Ammon's horn (tissue), 1 donor: ENCODE results near the gene LRCH1.
A peak's percentile ranks its signal among the peaks of the same experiment; 100 is the strongest.

ENCODE experiments used
- DNase-seq: peaks from one replicate; pipeline ENCODE4 v3.0.0-alpha.2; 2016; ENCODE audit warnings: low spot score

Gene LRCH1

GRCh38 chr13:46665633-46666482 is 112.9 kb downstream of the LRCH1 start:
- no peak for DNase-seq

GRCh38 chr13:46666727-46667456 is 113.9 kb downstream of the LRCH1 start:
- no peak for DNase-seq

GRCh38 chr13:46667687-46668281 is 114.8 kb downstream of the LRCH1 start:
- DNase-seq, result no peak

- peak; percentile 74 for DNase-seq
Measured at GRCh38 chr13:46668302-46668720, 115.3 kb downstream of the LRCH1 start.

GRCh38 chr13:46668931-46669525 is 116.1 kb downstream of the LRCH1 start:
- DNase-seq, result no peak

GRCh38 chr13:46672338-46673090 is 119.5 kb downstream of the LRCH1 start:
- DNase-seq, result no peak

- DNase-seq, result no peak
Measured at GRCh38 chr13:46675016-46675415, 122.0 kb downstream of the LRCH1 start.

GRCh38 chr13:46676378-46676725 is 123.4 kb downstream of the LRCH1 start:
- no peak for DNase-seq

GRCh38 chr13:46679369-46680120 is 126.6 kb downstream of the LRCH1 start:
- DNase-seq, result peak; percentile 31

GRCh38 chr13:46682015-46682414 is 129.0 kb downstream of the LRCH1 start:
- no peak for DNase-seq

- DNase-seq, result no peak
Measured at GRCh38 chr13:46682707-46683106, 129.7 kb downstream of the LRCH1 start.

- no peak for DNase-seq
Measured at GRCh38 chr13:46683676-46684260, 130.8 kb downstream of the LRCH1 start.

GRCh38 chr13:46684287-46685001 is 131.5 kb downstream of the LRCH1 start:
- no peak for DNase-seq

GRCh38 chr13:46685006-46685730 is 132.2 kb downstream of the LRCH1 start:
- no peak for DNase-seq

GRCh38 chr13:46686171-46686570 is 133.2 kb downstream of the LRCH1 start:
- DNase-seq, result no peak

GRCh38 chr13:46687810-46688209 is 134.8 kb downstream of the LRCH1 start:
- DNase-seq, result no peak

- no peak for DNase-seq
Measured at GRCh38 chr13:46688306-46688705, 135.3 kb downstream of the LRCH1 start.

- DNase-seq, result no peak
Measured at GRCh38 chr13:46698014-46698413, 145.0 kb downstream of the LRCH1 start.

- no peak for DNase-seq
Measured at GRCh38 chr13:46698910-46699460, 146.0 kb downstream of the LRCH1 start.
